Activated CD4-positive, alpha-beta T cell treated with anti-CD3 and anti-CD28 coated beads for 4 hours (primary cell): Measurements from ENCODE around the gene TMEM201.
A peak's percentile ranks its signal among the peaks of the same experiment; 100 is the strongest.

Experiments
- DNase-seq, 2 donors: peaks; one replicate each; pipeline ENCODE4 v3.0.0-alpha.2; 2020

TMEM201 gene

DNA sequence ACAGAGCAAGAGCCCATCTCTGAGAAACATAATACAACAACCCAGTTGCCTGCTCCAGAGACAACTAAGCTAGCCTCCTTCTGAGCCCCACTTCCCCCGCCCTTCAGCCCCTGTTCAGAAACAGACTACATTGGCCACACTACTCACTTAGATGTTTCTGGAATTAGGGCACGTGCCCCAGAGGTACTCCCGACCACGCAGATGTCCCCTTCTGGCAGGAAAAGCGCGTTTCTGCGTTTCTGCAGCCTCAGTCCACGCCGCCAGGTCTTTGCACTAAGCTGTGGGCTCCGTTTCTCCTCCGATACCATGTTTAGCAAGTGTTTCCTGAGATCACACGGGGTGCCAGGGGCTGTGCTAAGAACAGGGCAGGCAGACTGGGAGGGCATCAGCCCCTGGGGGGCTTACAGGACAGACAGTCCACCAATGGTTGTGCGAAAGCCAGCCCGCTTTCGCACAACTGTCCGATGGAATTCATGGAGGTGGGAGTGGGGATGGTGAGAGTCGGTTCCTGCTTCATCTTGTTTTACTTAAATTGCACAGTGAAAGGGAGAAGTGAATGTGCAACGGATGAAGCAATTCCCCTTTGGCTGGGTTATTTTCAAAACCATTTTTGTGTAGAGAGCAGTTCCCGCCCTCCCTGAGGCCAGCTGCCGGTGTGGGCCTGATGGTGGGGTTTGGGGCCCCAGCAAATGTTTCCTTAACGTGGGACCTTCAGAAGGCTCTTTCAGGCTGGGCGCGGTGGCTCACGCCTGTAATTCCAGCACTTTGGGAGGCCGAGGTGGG, 65.5 kb downstream of the TMEM201 start:
- DNase-seq, result no peak

DNA sequence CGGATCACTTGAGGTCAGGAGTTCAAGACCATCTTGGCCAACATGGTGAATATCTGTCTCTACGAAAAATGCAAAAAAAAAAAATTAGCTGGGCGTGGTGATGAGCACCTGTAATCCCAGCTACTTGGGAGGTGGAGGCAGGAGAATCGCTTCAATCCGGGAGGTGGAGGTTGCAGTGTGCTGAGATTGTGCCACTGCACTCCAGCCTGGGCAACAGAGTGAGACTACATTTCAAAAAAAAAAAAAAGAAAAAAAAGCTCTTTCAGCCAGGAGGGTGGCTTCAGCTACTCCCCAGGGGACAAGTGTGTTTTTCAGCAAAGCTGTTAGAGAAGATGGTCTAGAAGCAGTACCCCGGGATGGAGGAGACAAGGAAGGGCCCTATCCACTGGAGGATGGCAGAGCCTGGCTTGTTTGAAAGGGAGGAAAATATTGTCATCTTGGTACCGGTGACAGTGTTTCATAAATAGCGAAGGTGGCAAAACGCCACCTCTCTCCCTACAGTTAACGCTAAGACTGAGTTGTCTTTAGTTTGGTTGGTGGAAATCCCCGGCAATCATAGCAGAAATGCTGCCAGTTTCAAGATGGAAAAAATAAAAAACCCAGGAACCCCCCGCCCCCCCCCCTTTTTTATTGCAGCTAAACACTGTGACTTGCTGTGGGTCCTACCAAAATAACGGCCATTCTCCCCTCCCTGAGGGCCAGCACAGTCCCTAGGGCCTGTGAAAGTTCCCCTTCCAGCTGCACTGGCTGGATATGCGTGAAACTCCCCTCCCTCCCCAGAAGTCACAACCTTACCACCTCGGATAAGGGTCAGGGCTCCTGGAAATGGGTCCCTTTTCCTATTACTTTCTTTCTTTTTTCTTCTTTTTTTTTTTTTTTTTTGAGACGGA, 66.4 kb downstream of the TMEM201 start:
- peak; percentile 53 to 56 for DNase-seq

DNA sequence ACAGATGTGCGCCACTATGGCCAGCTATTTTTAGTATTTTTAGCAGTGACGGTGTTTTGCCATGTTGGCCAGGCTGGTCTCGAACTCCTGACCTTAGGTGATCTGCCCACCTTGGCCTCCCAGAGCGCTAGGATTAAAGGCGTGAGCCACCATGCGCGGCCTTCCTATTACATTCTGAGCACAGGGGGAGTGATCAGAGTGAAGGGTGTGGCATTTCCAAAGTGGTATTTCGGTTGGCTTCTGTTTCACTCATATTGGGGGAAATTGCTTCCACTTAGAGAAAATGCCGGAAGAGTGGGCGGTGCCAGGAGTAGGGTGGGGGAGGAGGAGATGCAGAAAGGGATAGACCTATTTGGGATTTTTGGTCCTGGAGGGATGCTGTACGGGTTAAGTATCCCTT, 67.1 kb downstream of the TMEM201 start:
- no peak for DNase-seq

DNA sequence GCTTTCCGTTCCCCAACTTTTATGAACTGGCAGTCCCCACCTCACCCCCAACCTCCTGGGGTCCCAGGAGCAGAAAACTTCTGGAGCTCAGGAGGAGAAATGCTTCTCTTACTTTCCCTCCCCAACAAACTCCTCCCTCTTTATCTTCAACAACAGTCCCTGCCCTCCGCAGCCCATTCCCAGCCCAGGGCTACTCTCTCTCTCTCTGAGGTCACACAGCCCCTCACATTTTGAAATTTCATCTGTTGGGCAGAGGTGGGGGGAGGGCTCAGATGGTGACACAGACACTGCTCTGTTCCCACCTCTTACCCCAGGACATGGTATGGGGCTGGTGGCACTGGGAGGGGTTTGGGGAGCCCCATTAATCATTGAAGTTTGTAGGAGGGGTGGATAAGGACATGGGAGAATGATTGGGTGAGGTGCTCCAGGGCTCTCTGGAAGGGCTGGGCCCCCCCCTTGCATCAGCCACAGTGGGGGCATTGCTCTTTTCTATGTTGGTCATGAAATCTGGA, 68.9 kb downstream of the TMEM201 start:
- DNase-seq, result no peak

DNA sequence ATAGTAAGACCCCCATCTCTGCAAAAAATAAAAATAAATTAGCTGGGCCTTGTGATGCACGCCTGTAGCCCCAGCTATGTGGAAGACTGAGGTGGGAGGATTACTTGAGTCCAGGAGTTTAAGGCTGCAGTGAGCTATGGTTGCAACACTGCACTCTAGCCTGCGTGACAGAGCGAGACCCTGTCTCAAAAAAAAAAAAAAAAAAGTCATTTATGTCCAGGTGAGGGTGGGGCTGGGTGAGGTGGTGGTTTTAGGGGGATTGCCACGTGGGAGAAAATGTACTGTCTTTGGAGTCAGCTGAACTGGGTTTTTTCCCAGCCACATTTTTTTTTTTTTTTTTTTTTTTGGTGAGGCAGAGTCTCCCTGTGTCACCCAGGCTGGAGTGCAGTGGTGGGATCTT, 69.5 kb downstream of the TMEM201 start:
- DNase-seq, result no peak

DNA sequence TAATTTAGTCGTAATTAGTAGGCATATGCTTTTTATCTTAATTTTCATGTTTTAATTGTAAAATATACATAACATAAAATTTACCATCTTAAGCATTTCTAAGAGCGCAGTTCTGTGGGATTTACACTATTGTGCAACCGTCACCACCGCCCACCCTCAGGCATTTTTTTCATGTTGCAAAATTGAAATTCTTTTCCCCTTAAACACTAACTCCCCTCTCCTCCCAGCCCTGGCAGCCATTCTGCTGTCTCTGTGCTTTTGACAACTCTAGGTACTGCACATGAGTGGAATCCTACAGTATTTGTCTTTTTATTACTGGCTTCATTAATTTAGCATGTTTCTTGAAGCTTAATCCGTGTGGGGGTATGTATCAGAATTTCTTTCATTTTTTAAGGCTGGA, 70.6 kb downstream of the TMEM201 start:
- DNase-seq, result no peak

DNA sequence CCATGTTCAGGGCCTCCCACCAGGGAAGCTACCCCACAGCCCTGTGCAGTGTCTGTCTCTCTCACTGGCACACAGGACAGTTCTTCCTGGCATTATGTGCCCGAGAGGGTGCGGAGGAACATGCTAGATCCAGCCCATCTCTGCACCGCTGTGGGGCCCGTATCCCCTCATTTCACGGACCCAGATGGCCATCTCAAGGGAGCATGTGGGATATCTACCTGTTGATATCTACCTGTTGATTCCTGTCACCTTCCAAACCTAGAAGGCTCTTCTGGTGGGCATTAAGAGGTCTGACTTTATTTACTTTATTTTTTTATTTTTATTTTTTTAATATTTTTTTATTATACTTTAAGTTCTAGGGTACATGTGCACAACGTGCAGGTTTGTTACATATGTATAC, 74.5 kb downstream of the TMEM201 start:
- no peak for DNase-seq
